Measurements from ENCODE around the gene SCGB2B2.
A peak's percentile ranks its signal among the peaks of the same experiment; 100 is the strongest.
"Not testable (repeated sequence)": the region's sequence is repeated elsewhere in the genome, so short reads cannot be mapped to it uniquely, and the experiment has no call there.

Gene SCGB2B2

DNA sequence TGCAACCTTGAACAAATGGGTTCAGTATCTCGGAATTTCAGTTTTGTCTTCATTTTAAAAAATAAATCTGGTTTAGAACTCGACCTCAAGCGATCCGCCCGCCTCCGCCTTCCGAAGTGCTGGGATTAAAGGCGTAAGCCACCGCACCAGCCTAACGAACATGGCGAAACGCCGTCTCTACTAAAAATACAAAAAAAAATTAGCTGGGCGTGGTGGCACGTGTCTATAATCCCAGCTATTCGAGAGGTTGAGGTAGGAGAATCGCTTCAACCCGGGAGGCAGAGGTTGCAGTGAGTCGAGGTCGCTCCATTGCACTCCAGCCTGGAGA lies 1.1 kb upstream of the SCGB2B2 start:
- H3K27me3 Mint-ChIP-seq, result no peaks in the 10 kb centered on the region

GRCh38 chr19:34677386-34678084 lies 576 bp upstream of the SCGB2B2 start, which contains the start of gene ZNF302:
TSS of gene ZNF302 (plus strand) at chr19:34677678. CDS start at chr19:34678805, 1,127 bp downstream.
- Mint-ChIP-seq H3K4me3 (peak within 1 kb of the TSS; percentile 95), H3K4me1 (peaks cover 30% of the 10 kb centered on the region), H3K27me3 (peaks cover 3% of the 10 kb centered on the region), H3K36me3 (peaks cover 39% of the 10 kb centered on the region), H3K27ac (peak within 1 kb of the TSS; percentile 100), H3K9me3 (peaks cover 11% of the 10 kb centered on the region)

More for the DNA sequence above, 1.1 kb upstream of the SCGB2B2 start:
- H3K4me3 Mint-ChIP-seq, result peak overlapping the region; percentile 95
- peaks cover 30% of the 10 kb centered on the region for H3K4me1 Mint-ChIP-seq
- H3K36me3 Mint-ChIP-seq, result peaks cover 40% of the 10 kb centered on the region
- peaks cover 16% of the 10 kb centered on the region for H3K9me3 Mint-ChIP-seq
- peak overlapping the region; percentile 100 for H3K27ac Mint-ChIP-seq

GRCh38 chr19:34675919-34676318 lies 1.0 kb downstream of the SCGB2B2 start:
- Mint-ChIP-seq H3K27ac (no peak overlapping the region), H3K27me3 (peaks cover 4% of the 10 kb centered on the region)

DNA sequence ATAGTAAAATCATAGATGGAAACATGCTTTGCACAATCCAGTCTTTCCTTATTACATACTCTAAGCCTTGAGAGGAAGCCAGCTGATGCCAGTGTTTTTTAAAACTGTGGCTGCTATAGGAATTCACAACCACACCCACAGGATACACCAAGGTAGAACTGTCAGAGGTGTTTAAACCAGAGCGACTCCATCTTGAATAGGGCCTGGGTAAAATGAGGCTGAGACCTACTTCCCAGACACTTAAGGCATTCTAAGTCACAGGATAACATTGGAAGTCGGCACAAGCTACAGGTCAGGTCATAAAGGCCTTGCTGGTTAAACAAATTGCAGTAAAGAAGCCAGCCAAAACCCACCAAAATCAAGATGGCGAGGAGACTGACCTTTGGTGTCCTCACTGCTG lies 1.7 kb downstream of the SCGB2B2 start:
- no peak overlapping the region for H3K4me3 Mint-ChIP-seq

More at GRCh38 chr19:34675919-34676318, 1.0 kb downstream of the SCGB2B2 start:
- Mint-ChIP-seq H3K4me1 (peaks cover 30% of the 10 kb centered on the region), H3K36me3 (peaks cover 31% of the 10 kb centered on the region), H3K9me3 (peaks cover 9% of the 10 kb centered on the region), H3K4me3 (no peak overlapping the region)

DNA sequence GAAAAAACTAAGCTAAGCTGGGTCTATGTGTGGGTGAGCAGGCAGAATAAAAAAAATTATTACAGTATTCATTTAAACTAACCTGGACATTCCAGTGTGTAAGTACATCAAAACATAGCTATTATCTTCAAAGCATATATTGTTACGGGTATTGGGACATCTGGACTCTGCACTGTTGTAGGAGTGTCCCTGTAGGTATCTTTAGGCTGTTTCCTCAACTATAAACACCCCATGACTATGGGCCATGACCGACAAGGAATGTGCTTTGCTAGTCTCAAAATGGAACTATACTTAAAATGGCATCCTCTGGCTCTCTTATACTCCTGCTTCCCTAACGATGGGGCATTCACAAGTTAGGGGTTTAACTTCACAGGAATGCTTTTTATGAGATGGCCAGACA lies 3.4 kb downstream of the SCGB2B2 start:
- Mint-ChIP-seq H3K27ac (no peak overlapping the region), H3K36me3 (peaks cover 11% of the 10 kb centered on the region), H3K27me3 (peaks cover 4% of the 10 kb centered on the region), H3K4me3 (no peak overlapping the region), H3K4me1 (peaks cover 14% of the 10 kb centered on the region), H3K9me3 (no peaks in the 10 kb centered on the region)

More for the DNA sequence above, 1.7 kb downstream of the SCGB2B2 start:
- peaks cover 4% of the 10 kb centered on the region for H3K27me3 Mint-ChIP-seq
- H3K9me3 Mint-ChIP-seq, result peaks cover 9% of the 10 kb centered on the region
- H3K4me1 Mint-ChIP-seq, result peaks cover 30% of the 10 kb centered on the region
- peaks cover 25% of the 10 kb centered on the region for H3K36me3 Mint-ChIP-seq
- no peak overlapping the region for H3K27ac Mint-ChIP-seq

DNA sequence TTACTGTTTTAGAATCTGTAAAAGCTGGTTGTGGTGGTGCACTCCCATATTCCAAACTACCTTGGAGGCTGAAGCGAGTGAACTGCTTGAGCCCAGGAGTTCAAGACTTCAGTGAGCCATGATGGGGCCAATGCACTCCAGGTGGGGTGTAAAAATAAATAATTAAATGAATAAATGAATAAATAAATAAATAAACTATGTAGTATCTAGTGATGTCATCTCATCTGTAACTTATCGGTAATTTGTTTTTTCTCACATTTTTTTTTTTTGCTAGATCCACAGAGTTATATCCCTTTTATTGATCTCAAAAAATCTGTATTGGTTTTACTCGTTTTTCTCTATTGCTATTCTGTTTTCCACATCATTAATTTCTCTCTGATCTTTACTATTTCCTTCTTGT lies 5.0 kb downstream of the SCGB2B2 start:
- Mint-ChIP-seq H3K4me1 (peaks cover 14% of the 10 kb centered on the region), H3K27me3 (peaks cover 4% of the 10 kb centered on the region), H3K9me3 (no peaks in the 10 kb centered on the region), H3K27ac (no peak overlapping the region), H3K4me3 (no peak overlapping the region), H3K36me3 (peaks cover 11% of the 10 kb centered on the region)

DNA sequence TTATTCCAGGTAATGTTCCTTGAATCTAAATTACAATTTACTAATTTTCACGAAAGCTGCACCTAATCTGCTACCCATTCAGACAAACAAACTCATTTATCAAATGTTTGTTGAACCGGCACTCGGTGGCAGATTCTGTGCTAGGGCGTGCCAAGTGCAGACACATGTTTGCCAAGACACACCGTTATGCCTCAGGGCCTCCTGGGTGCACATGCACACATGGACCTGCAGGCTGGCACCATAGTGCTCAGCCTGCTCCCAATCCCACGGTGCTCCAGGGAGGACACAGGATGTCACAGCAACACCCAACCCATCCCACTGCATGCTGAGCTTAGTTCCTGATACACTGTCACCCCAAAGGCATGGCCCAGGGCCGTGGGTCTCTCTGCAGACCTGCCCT lies 7.7 kb downstream of the SCGB2B2 start:
- H3K27me3 Mint-ChIP-seq, result peaks cover 4% of the 10 kb centered on the region
- H3K9me3 Mint-ChIP-seq, result no peaks in the 10 kb centered on the region
- no peak overlapping the region for H3K27ac Mint-ChIP-seq
- peaks cover 7% of the 10 kb centered on the region for H3K36me3 Mint-ChIP-seq
- H3K4me1 Mint-ChIP-seq, result peaks cover 12% of the 10 kb centered on the region
- no peak overlapping the region for H3K4me3 Mint-ChIP-seq

DNA sequence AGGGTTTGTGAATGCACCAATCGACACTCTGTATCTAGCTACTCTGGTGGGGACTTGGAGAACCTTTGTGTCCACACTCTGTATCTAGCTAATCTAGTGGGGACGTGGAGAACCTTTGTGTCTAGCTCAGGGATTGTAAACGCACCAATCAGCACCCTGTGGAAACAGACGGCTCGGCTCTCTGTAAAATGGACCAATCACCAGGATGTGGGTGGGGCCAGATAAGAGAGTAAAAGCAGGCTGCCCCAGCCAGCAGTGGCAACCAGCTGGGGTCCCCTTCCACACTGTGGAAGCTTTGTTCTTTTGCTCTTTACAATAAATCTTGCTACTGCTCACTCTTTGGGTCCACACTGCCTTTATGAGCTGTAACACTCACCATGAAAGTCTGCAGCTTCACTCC lies 8.3 kb downstream of the SCGB2B2 start:
- H3K4me1 Mint-ChIP-seq, result peaks cover 16% of the 10 kb centered on the region
- H3K27me3 Mint-ChIP-seq, H3K27ac Mint-ChIP-seq, H3K36me3 Mint-ChIP-seq, H3K4me3 Mint-ChIP-seq, H3K9me3 Mint-ChIP-seq: not testable (repeated sequence)

DNA sequence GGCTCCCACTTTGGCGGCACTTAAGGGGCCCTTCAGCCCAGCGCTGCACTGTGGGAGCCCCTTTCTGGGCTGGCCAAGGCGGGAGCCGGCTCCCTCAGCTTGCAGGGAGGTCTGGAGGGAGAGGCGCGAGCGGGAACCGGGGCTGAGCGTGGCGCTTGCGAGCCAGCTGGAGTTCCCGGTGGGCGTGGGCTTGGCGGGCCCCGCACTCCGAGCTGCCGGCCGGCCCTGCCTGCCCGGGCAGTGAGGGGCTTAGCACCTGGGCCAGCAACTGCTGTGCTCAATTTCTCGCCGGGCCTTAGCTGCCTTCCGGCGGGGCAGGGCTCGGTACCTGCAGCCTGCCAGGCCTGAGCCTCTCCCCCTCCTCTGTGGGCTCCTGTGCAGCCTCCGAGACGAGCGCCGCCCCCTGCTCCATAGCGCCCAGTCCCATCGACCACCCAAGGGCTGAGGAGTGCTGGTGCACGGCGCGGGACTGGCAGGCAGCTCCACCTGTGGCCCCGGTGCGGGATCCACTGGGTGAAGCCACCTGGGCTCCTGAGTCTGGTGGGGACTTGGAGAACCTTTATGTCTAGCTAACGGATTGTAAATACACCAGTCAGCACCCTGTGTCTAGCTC lies 8.8 kb downstream of the SCGB2B2 start:
- H3K36me3 Mint-ChIP-seq, H3K4me3 Mint-ChIP-seq, H3K27me3 Mint-ChIP-seq, H3K27ac Mint-ChIP-seq, H3K9me3 Mint-ChIP-seq: not testable (repeated sequence)
- peaks cover 21% of the 10 kb centered on the region for H3K4me1 Mint-ChIP-seq

DNA sequence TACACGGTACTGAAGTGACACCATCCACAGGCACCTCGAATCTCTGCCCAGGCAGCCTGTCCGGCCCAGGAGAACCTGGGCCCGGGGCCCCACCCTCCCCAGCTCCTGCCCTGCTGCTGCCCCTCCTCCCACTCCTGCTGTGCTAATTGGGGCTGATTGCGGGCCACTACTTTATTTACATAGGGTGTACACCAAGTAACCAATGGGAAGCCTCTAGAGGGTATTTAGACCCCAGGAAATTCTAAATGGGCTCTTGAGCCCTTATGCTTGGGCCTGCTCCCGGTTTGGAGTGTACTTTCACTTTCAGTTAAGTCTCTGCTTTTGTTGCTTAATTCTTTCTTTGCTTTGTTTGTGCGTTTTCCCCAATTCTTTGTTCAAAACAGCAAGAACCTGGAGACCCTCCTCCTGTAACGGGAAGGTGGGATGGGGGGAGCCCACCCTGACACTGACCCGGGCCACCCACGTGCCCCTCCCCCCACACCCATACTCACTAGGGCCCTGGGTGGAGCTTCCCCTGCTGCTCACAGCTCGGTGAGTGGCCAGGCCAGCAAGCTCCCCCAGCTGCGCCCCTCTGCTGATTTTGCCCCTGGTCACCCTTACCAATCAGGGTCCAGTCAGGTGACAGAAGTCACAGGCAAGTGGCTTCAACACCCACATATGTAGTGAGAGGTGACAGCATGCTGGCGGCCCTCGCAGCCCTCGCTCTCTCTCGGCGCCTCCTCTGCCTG lies 9.4 kb downstream of the SCGB2B2 start:
- Mint-ChIP-seq H3K9me3 (no peaks in the 10 kb centered on the region), H3K4me3 (peak overlapping the region; percentile 30), H3K36me3 (peaks cover under 1% of the 10 kb centered on the region), H3K27ac (peak overlapping the region; percentile 70), H3K27me3 (peaks cover under 1% of the 10 kb centered on the region), H3K4me1 (peaks cover 28% of the 10 kb centered on the region)

GRCh38 chr19:34666958-34667265 lies 10.0 kb downstream of the SCGB2B2 start:
- Mint-ChIP-seq H3K4me1 (peaks cover 28% of the 10 kb centered on the region), H3K4me3 (peak overlapping the region; percentile 54), H3K36me3 (no peaks in the 10 kb centered on the region), H3K9me3 (no peaks in the 10 kb centered on the region), H3K27ac (peak overlapping the region; percentile 30), H3K27me3 (no peaks in the 10 kb centered on the region)

DNA sequence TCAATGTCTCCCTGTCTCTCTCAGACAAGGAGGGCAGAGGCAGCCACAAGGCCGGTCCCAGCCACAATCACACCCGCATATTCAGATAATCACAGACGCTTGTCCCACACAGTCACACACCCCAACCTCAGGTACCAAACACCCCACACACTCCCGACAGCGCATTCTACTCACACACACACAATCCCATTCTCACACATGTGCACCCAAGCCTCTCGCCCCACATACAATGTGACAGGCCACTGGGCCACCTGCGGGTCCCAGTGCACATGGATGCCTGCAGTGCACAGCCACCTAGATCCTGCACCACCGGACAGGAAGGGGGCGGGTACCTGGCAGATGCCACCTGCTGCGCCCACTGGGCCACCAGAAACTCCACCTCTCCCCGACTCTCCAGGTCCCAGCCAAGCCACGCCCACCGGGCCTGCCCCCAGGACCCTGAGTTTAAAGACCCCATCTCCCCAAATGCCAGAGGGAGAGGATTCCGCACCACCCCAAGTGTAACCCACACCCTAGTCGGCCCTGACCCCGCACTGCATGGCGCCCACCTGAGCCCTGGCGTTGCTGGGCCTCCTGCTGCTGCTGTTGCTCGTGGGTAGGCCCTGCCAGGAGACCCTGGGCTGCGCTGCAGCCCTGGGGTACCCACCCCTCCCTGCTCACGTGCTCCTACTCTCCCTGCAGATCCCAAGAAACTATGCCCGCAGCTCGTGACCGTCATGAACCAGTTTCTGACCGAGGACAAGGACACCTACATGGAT lies 10.6 kb downstream of the SCGB2B2 start:
- Mint-ChIP-seq H3K27me3 (no peaks in the 10 kb centered on the region), H3K4me1 (peaks cover 28% of the 10 kb centered on the region), H3K4me3 (peak overlapping the region; percentile 24), H3K36me3 (no peaks in the 10 kb centered on the region), H3K9me3 (no peaks in the 10 kb centered on the region), H3K27ac (peak overlapping the region; percentile 24)

DNA sequence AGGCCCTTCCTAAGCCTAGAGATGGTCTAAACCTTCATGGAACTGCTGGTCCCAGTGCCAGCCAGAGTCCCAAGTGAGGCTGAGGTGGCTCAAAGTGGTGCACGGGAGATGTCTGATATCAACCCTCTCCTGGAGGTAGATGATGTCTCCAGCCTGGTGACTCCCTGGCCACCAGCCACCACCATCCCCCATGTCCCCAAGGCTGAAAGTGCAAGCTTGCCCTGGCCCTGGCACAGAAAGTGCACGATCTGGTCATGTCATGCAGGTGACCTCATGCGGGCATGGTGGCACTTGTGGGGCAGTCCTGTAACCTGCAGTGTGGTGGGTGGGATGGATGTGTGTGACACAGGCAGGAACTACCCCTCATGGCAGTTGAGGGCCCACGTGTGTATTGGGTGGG lies 11.7 kb downstream of the SCGB2B2 start:
- not testable (repeated sequence) for H3K4me3 Mint-ChIP-seq, H3K27ac Mint-ChIP-seq, H3K9me3 Mint-ChIP-seq, H3K36me3 Mint-ChIP-seq, H3K27me3 Mint-ChIP-seq
- peaks cover 28% of the 10 kb centered on the region for H3K4me1 Mint-ChIP-seq

DNA sequence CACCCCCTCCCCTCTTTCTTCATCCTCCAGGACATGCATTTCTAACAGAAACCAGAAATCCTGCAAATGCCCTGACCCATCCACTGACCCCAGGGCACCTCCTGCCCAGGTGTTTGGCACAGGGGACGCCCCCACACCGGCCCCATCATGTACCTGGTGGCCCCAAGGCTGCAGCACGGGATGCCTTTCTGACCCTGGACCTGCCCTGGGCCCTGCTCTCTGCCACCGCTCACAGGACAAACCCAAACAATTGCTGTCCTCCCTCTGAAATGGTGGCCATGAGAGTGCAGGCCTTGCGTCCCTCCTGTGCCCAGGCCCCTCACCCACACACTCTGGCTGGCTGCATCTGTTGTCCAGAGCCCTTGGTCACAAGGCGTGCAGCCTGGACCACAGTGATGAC lies 12.1 kb downstream of the SCGB2B2 start:
- no peaks in the 10 kb centered on the region for H3K9me3 Mint-ChIP-seq
- H3K4me1 Mint-ChIP-seq, result peaks cover 28% of the 10 kb centered on the region
- H3K4me3 Mint-ChIP-seq, result no peak overlapping the region
- no peak overlapping the region for H3K27ac Mint-ChIP-seq
- H3K36me3 Mint-ChIP-seq, result peaks cover 2% of the 10 kb centered on the region
- no peaks in the 10 kb centered on the region for H3K27me3 Mint-ChIP-seq

DNA sequence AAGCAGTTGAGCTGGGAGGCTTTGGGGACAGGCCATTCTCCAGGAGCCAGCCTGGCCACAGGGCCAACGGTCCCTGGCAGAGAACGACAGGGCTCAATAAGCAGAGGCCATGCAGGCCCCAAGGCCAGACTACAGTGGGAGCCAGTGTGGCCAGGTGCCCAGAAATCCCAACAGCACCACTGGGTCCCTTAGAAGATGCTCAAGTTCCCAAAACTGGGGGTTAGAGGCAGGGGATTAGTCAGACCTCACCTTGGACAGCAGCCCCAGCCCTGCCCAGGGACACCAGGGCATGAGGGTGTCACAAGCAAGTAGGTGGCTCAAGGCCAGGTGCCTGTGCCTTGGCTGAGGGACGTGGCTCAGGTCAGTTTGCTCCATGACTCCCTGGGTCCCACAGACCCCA lies 12.8 kb downstream of the SCGB2B2 start:
- no peaks in the 10 kb centered on the region for H3K27me3 Mint-ChIP-seq
- no peaks in the 10 kb centered on the region for H3K9me3 Mint-ChIP-seq
- no peak overlapping the region for H3K27ac Mint-ChIP-seq
- H3K4me1 Mint-ChIP-seq, result peaks cover 28% of the 10 kb centered on the region
- H3K4me3 Mint-ChIP-seq, result no peak overlapping the region
- peaks cover 2% of the 10 kb centered on the region for H3K36me3 Mint-ChIP-seq

- Mint-ChIP-seq H3K4me1 (peaks cover 28% of the 10 kb centered on the region), H3K27ac (peak overlapping the region; percentile 2), H3K36me3 (peaks cover 7% of the 10 kb centered on the region), H3K9me3 (peaks cover 3% of the 10 kb centered on the region), H3K27me3 (no peaks in the 10 kb centered on the region), H3K4me3 (no peak overlapping the region)
Measured at GRCh38 chr19:34662919-34663318, 14.0 kb downstream of the SCGB2B2 start.
